Stimulated activated CD4-positive, alpha-beta T cell treated with anti-CD3 and anti-CD28 coated beads, Interleukin-15, amount 100 ng/mL, for 48 hours (primary cell): ENCODE results near the gene C2CD2.

ENCODE experiments used
- DNase-seq, 2 donors: peaks; one replicate each; pipeline ENCODE4 v3.0.0-alpha.2; 2020; ENCODE audit warnings: low read depth in 2 of 2

Gene C2CD2

GRCh38 chr21:41933313-41934079, 20.3 kb downstream of the C2CD2 start:
- DNase-seq: no peak

- DNase-seq: no peak
Observed at GRCh38 chr21:41932576-41933312, 21.1 kb downstream of the C2CD2 start.

GRCh38 chr21:41932191-41932575, 21.6 kb downstream of the C2CD2 start:
- no peak for DNase-seq

- no peak for DNase-seq
Observed at GRCh38 chr21:41931041-41931451, 22.8 kb downstream of the C2CD2 start.

- DNase-seq: no peak
Observed at GRCh38 chr21:41929248-41929647, 24.6 kb downstream of the C2CD2 start.

GRCh38 chr21:41928621-41929220, 25.1 kb downstream of the C2CD2 start:
- DNase-seq: no peak

GRCh38 chr21:41927727-41928409, 25.9 kb downstream of the C2CD2 start:
- DNase-seq: no peak

GRCh38 chr21:41926807-41927171, 27.0 kb downstream of the C2CD2 start:
- DNase-seq: no peak

GRCh38 chr21:41926117-41926806, 27.6 kb downstream of the C2CD2 start:
- no peak for DNase-seq

GRCh38 chr21:41925767-41926116, 28.1 kb downstream of the C2CD2 start:
- no peak for DNase-seq

- DNase-seq: no peak
Observed at GRCh38 chr21:41924368-41924754, 29.5 kb downstream of the C2CD2 start.

GRCh38 chr21:41923631-41924367, 30.0 kb downstream of the C2CD2 start:
- DNase-seq: no peak

GRCh38 chr21:41923186-41923585, 30.6 kb downstream of the C2CD2 start:
- no peak for DNase-seq

GRCh38 chr21:41921021-41921420, 32.8 kb downstream of the C2CD2 start:
- no peak for DNase-seq

GRCh38 chr21:41920476-41920875, 33.3 kb downstream of the C2CD2 start:
- no peak for DNase-seq

- DNase-seq: no peak
Observed at GRCh38 chr21:41919666-41920398, 34.0 kb downstream of the C2CD2 start.

- DNase-seq: no peak
Observed at GRCh38 chr21:41918561-41919358, 35.1 kb downstream of the C2CD2 start.

GRCh38 chr21:41917531-41917930, 36.3 kb downstream of the C2CD2 start:
- no peak for DNase-seq

- DNase-seq: no peak
Observed at GRCh38 chr21:41916888-41917433, 36.9 kb downstream of the C2CD2 start.
